Stimulated activated CD8-positive, alpha-beta memory T cell treated with anti-CD3 and anti-CD28 coated beads, Interleukin-15, amount 100 ng/mL, for 24 hours (primary cell): ENCODE measurements around the gene COX11.

ENCODE experiments used
- DNase-seq: peaks from one replicate; pipeline ENCODE4 v3.0.0-alpha.2; 2020; ENCODE audit warnings: low read depth

Gene COX11

DNA sequence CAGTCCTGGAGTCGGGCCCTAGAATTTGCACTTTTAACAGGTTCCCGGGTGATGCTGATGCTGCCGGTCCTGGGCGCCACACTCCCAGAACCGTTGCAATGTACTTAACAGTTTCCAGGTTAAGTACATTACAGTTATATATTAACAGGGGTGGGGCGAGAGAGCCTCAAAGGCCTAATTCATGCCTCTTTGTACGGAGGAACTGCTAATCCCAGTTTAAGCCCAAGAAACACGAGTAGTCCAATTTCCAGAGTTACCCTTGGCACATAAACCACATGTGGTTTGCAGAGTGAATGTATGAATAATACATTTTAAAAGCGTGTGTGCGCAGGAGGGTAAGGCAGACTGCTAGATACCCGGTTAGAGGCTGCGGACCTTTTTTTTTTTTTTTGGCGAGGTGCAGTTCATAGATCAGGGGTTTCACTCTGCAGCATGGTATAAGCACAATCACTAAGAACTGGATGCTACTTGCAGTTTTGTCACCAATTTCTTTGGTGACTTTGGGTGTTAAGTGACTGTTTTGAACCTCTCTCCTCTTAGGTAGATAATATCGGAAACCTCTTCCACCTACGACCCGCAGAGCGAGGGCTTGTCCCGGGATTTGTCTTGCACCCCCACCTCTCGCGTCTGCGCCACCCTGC is 713 bp downstream of the COX11 start:
- no peak for DNase-seq

DNA sequence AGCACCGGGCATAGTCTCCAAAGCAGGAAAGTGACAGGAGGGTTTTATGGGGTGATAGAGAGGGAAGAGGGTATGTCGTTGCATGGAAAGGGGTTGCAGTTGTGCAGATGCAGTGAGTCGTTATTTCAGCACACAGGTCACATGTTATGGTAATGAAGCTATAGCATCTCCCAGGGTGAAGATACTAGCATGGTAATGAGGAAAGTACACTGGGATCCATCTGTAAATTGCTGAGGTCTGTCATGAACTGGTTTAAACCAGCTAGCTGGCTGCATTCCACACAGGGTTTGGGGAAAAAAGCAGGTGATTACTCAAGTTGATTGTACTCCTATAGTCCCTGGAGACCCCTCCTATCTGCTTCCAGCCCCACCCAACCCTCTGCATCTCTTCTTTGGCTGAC is 11.7 kb downstream of the COX11 start:
- DNase-seq, result no peak

DNA sequence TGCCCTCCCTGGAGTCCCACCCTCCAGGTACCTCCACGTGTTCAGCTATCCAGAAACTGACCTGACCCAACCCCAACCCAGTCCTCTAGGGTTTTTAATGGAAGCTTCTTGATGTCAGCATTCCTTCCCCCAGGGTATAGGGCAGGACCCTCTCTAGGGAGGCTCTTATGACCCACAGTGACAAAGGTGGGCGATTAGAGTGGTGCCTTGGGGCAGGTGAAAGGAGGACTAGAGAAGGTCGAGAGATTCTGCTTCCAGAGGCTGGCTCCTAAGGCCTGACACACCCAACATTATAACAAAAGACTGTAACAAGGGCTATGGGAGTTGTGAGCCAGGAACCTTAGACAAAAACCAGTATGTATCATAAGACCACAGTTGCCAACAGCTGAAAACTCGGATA is 17.2 kb downstream of the COX11 start:
- no peak for DNase-seq

DNA sequence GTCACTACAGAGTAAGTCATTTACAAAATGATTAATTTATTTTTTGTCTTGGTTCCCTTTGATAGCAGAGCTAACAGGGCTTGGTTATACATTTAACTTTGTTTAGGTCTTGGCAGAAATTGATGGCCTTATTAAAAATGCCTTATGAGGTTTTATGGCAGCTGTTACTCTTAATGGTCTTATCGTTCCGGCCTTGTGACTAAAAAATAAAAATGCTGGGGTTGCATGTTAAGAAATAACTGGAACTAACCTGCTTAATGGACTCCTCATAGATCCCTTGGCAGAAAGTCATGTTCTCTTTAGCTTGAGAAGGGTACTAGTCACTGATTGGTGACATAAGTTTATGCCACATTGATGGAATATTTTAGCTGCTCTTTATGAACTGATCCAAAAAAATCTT is 18.3 kb downstream of the COX11 start:
- no peak for DNase-seq

DNA sequence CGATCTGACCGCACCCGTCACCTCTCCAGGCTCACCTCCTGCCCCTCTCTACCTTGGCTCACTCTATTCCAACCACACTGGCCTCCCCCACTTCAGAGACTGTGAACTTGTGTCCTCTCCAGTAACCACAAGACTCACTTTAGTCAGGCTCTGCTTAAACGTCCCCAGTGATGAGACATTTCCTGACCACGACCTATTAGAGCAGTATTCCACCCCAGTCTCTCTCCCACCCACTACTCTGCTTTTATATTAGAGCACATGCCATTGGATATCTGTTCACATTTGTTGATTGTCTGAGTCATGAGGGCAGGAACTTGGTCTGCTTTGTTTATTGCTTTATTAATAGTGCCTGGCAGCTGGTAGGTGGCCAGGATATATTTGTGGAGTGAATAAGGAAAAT is 20.1 kb downstream of the COX11 start:
- no peak for DNase-seq

DNA sequence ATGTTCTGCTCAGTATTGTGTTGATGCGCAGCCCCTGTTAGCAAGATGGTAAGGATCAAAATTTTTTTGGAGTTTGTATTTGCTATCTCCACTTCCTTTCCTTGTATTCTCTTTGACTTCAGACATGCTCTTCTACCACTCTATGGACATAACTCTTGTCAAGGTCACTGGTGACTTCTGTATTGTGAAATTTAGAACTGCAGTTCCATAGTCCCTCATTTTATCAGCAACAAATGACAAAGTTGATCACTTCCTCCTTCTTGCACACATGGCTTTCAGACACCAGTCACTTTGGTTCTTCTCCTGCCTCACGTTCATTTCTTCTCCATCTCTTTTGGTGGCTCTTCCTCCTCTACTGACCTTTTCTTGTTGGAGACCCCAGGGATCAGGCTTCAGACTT is 21.1 kb downstream of the COX11 start:
- no peak for DNase-seq

DNA sequence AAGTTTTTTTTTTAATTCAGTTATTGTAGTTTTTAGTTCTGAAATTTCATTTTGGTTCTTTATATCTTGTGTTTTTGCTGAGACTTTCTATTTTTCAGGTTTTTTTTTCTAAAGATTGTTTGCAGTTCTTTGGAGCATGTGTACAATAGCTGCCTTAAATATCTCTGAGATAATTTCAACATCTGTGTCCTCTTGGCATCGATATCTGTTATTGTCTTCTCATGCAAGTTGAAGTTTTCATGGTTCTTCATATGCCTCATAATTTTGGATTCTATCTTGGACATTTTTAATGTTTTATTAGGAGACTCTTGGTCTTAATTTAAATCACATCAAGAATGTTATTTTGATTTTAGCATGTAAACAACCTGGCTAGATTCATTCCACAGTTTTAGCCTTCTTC is 22.8 kb downstream of the COX11 start:
- DNase-seq, result no peak

DNA sequence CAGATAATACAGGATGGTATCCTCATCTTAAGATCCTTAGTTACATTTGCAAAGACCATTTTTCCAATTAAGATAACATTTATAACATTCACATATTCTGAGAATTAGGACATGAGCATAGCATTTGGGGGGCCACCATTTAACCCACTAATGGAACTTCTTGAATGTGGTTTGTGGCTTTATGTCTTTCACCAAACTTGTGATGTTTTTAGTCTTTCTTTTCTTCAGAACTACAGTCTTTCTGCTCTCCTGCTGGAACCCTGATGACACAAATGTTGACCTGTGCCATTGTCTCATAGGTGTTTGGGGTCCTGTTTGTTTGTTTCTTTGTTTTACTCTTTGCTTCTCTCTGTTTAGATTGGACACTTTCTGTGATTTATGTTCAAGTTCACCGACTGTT is 23.2 kb downstream of the COX11 start:
- no peak for DNase-seq

DNA sequence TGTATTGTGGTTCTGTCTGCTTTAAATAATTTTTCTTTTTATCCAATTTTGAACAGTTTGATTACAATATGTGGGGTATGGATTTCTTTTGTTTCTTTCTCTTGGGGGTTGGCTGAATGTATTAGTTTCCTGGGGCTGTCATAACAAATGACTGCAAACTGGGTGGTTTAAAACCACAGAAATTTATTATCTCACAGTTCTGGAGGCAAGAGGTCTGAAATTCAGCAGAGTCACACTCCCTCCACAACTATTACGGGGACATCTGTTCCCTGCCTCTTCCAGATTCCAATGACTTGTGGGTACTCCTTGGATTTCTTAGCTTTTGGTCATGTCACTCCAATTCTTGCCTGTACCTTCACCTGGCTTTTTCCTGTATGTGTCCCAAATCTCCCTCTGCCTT is 23.7 kb downstream of the COX11 start:
- no peak for DNase-seq

DNA sequence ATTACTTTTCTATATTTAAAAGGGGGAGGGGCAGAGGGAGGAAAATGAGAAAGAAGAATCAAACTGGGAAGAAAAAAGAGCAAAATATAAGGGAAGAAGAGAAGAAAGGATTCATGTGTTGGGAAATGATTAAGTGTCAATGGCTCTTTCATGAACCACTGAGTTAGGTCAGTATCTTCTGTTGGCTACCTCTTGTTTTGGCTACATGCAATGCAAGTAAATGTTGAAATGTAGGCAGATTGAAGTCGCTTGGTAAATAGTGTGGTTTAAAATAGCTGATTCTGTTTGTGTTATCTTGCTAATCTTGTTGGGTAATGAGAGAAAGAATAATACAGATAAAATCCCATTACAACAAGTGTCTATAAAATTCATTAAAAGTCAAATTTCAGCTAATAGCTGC is 27.2 kb downstream of the COX11 start:
- DNase-seq, result no peak

DNA sequence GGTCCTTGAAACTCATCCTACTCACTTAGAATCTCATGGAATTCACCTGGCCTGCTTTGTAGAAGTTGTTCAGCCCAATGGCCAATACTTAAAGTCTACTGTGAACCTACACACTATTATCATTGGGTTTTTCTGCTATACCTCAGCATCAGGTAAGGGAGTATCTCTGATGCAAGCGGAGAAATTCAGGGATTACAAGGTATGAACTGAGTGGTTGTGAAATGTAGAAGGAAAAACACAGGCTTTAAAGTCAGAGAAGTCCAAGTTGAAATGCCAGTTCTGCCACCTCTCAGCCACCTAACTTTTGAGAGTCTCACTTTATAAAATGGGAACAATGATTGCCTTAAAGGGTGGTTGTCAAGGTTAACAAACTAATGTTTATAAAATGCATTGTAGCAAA is 31.0 kb downstream of the COX11 start:
- DNase-seq, result no peak

DNA sequence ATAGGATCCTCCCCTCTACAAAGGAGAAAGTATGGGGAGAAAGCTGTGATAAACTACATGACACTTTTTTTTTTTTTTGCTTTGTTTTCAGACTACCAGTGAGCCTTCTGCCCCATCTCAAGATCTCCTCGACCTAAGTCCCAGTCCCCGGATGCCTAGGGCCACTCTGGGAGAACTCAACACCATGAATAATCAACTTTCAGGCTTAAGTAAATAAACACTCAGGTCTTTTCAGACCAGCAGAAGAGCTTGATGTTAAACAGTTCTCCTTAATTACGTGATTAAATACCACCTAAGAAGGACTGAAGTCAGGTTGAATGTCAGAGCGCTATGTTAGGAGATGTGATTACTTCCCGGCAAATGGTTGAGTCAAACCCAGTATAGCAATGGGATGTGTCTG is 31.4 kb downstream of the COX11 start:
- no peak for DNase-seq

DNA sequence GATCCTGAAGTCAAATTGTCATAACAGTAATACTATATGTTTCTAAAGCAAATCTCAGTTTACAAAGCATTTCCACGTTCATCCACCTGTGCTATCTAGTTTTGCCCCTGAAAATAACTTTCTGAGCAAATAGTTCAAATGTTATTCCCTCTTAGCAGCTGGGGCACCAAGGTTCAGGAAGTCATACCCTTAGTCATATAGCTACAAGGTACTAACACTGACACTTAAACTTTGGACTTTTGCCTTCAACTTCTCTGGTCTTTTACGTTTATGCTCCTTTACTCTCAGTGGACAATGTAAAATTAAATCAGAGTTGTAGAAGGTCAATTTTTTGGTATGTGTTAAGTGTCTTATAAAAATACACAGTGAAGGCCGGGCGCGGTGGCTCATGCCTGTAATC is 33.0 kb downstream of the COX11 start:
- no peak for DNase-seq

DNA sequence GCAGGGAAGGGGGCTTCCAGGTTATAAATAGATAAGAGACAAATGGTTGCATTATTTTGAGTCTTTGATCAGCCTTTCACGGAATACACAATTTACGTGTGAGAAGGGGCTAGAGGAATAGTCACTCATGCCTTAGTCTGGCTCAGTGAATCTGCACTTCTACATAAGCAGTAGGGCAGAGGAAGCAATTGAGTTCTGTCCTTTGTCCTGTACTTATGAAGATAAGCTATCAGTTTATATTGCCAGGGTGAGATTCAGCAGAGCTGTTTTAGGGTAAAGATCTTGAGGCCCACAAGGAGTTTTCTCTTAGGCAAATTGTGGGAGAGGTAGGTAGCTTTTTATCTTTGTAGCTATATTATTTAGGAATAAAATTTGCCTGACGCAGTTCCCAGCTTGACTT is 34.5 kb downstream of the COX11 start:
- no peak for DNase-seq

DNA sequence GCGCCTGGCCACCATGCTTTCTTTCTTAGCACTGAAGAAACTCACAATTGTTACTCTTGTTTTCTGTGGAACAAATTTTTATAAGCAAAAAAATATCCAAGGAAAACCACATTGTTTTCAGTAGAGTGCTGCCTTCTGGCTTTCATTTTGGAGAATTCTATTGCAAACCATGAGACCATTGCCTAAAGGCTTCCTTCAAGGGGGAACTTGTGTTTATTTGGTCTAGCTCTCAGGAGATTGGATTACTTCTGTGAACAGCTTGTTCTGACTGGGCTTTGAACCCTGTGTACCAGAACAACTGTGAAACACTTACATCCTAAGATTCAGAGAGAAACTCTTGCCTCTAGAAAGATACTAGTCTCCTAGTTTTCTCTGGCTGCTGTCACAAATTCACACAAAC is 35.7 kb downstream of the COX11 start:
- DNase-seq, result no peak

DNA sequence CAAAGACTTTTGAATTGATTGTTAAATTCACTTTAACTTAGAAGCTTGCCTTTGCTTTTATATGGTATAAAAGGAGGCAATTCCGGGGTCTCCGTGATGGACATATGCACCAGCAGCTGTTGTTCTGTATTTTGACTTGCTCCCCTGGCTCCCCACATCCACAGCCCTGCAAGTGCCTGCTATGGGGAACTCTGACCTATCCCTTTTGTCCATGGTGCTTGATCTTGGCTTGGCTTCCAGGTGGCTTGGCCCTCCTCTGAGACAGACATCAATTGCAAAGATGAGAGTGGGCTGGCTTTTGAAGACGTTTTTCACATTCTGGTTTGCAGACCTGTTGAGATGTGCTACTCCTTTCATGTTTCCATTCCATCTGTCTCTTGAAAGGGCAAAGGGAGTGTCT is 40.9 kb downstream of the COX11 start:
- DNase-seq, result no peak

DNA sequence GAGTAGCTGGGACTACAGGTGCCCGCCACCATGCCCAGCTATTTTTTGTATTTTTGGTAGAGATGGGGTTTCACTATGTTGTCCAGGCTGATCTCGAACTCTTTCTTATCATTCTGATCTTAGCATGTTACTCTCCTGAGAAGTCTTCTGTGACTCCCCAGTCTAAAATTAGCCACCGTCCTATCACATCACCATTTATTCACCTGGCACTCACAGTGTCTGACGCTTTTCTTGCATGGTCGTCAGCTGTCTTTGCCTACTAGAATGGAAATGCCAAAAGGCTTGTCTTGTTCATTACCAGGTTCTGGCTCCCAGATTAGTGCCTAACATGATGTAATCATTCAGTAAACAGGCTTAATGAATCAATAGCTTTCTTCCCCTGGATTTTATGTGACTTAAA is 44.0 kb downstream of the COX11 start:
- DNase-seq, result no peak

DNA sequence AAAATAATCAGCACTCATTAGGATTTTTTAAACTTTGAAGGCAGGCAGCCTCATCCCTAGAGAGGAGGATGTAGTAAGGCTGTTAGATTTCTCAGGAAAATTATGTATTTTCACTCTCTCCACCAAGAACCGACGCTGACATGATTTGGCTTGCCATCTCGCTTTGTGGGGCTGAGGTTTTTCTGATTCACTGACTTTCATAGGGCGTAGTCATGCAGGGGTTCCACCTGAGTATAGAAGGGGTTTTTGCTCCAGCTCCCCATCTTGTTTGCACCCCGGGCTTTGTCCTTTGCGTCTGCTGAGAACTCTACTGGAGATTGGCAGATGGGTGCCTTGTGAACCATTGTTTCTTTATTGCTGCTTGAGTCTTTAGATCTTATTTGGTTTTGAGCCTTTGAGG is 47.6 kb downstream of the COX11 start:
- no peak for DNase-seq

DNA sequence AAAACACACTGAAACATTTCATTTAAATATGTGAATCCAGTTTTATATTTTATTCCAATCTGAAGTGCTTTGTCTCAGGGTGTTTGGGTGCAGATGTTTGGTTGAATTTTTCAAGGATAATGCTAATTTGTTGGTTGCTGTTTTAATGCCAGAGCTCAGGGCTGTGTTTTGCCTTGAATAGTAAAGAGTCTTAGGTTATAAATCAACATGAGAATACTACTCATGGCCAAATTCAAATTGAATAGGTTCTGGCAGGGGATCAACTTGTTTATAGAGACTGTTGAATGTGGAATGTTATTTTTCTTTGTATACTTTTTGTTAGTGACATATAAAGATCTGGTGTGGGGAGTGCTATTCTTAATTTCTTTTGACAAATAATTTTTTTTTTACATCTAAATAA is 49.0 kb downstream of the COX11 start:
- DNase-seq, result no peak

DNA sequence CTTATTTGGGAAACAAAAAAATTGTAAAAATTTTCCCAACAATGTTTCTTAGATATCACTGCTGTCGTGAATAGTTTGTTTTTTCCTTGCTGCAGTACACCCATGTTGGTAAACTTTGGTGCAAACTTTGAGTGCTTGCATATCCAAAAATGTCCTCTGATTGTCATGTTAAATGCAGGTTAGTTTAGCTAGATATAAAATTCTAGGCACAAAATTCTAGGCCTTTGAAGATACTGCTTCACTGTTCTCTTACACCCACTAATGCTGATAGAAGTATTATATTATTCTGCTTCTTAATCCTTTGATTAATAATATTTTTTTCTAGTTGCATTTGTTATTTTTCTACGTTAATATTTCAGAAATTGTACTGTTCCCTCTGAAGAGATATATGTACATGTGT is 51.7 kb downstream of the COX11 start:
- no peak for DNase-seq
